Measurements from ENCODE around the gene EYS. TPM values are rescaled to one million over a fixed set of nuclear protein-coding genes. Genes with fewer than 3 reads are reported as not detected.

The EYS gene
- total and polyA plus RNA-seq, 4 donors = 0.08 to 0.63 (median 0.36) TPM

DNA sequence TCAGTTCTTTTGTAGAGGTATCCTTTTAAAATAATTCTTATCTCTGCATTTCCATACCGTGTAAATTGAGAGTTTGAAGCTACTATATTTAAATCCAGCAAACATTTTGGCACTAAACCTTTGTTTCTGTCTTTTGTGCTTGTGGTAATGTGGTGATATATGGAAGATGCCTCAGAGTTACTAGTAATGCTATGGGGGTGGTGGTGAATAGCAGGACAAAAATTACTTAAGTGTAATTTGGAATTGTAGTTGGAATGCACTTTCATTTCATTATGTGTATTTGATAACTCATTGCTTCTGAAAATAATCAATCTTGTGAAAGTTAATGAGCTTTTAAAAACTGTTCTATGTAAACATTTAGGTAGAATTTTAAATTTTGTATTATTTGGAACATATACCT lies 1666.9 kb downstream of the EYS start:
- no peak overlapping the region for H3K27ac ChIP-seq (ENCODE audit: low read depth in 1 of 2, low read length in 2 of 2)
- peaks cover 0 to 3% (median 0%) of the 10 kb centered on the region in 4 donors for H3K27me3 ChIP-seq (ENCODE audit: control insufficient read depth in 4 of 4, insufficient read depth in 4 of 4, low read length in 3 of 4)
- no peaks in the 10 kb centered on the region for H3K4me1 ChIP-seq (ENCODE audit: control insufficient read depth in 4 of 4, insufficient read depth in 4 of 4, low read length in 3 of 4)
- H3K36me3 ChIP-seq (ENCODE audit: control insufficient read depth in 4 of 4, insufficient read depth in 3 of 4, low read depth in 1 of 4, low read length in 3 of 4) = no peaks in the 10 kb centered on the region
- no peak overlapping the region for H3K9ac ChIP-seq (ENCODE audit: low read depth in 1 of 2, low read length in 2 of 2)
- H3K4me3 ChIP-seq (ENCODE audit: low read depth in 1 of 3, low read length in 3 of 3) = no peak overlapping the region
- 84% methylated on average over 1 of the region's 1 CpG for WGBS
- H3K9me3 ChIP-seq (ENCODE audit: control insufficient read depth in 4 of 4, low read length in 3 of 4) = no peaks in the 10 kb centered on the region
- no peak for DNase-seq (ENCODE audit: low spot score)
- TF ChIP-seq HNF4G (IDR thresholded peaks at IDR 0.05) = no peak

DNA sequence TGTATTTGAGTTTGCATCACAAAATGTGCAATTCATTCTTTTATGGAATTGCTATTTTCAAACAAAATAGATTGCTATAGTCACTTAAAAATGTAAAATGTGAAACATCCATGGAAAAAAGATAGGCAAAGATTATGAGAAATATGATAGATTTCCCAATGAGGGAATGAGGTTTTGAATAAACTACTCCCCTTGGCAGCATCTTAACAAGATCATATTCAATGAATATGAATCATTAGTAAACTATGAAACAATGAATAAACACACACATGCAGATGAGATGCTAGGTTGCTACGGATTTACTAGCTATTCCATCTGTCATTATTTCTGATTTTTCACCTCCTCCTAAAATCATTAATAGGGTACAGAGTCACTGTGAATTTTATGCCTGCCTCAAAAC lies 1669.6 kb downstream of the EYS start:
- TF ChIP-seq ZBTB33 (IDR thresholded peaks at IDR 0.05) = no peak
- TF ChIP-seq HNF4G (IDR thresholded peaks at IDR 0.05) = no peak
- no peak for TF ChIP-seq RXRA (IDR thresholded peaks at IDR 0.05)
- no peak for TF ChIP-seq EGR1 (IDR thresholded peaks at IDR 0.05; ENCODE audit: low read depth in 2 of 2)
- TF ChIP-seq TAF1 (conservative IDR thresholded peaks at IDR 0.05) = no peak
- no peaks in the 10 kb centered on the region for H3K36me3 ChIP-seq (ENCODE audit: control insufficient read depth in 4 of 4, insufficient read depth in 3 of 4, low read depth in 1 of 4, low read length in 3 of 4)
- 49% methylated on average over 1 of the region's 1 CpG for WGBS
- no peaks in the 10 kb centered on the region for H3K4me1 ChIP-seq (ENCODE audit: control insufficient read depth in 4 of 4, insufficient read depth in 4 of 4, low read length in 3 of 4)
- no peaks in the 10 kb centered on the region for H3K27me3 ChIP-seq (ENCODE audit: control insufficient read depth in 4 of 4, insufficient read depth in 4 of 4, low read length in 3 of 4)
- H3K4me3 ChIP-seq (ENCODE audit: low read depth in 1 of 3, low read length in 3 of 3) = no peak overlapping the region
- H3K9ac ChIP-seq (ENCODE audit: low read depth in 1 of 2, low read length in 2 of 2) = no peak overlapping the region
- DNase-seq (ENCODE audit: low spot score) = no peak
- H3K27ac ChIP-seq (ENCODE audit: low read depth in 1 of 2, low read length in 2 of 2) = no peak overlapping the region
- H3K9me3 ChIP-seq (ENCODE audit: control insufficient read depth in 4 of 4, low read length in 3 of 4) = no peaks in the 10 kb centered on the region

DNA sequence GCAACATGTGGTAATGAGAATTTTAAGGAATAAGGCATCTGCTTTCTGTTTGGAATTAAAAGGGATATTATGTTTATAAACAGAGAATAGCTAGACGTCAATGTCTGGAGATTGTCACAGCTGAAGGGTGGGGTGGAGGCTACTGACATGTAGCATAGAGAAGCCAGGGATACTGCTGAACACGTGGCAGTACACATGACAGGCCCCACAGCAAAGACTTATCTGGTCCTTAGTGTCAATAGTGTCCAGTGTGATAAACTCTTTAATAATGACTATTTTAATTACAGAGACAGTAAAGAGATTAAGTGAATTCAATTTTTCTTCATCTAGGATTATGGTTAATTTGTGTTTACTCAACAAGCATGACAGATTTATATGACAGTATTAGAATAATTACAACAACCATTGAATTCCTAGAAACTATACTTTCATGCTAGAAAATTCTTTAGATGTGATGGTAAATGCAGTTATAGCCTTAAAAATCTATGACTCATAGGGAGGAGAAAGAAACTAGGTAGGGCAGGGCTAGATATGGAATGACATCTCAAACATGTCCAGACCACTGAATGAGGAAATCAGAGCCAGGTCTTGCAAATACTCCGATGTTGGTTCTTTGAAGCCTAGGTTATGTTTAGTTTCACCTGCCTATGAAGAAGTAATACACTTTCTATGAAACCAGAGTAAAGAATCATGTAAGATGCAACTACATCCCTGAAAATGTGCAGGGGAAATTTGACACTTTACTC lies 1671.9 kb downstream of the EYS start:
- H3K27ac ChIP-seq (ENCODE audit: low read depth in 1 of 2, low read length in 2 of 2) = no peak overlapping the region
- no peaks in the 10 kb centered on the region for H3K4me1 ChIP-seq (ENCODE audit: control insufficient read depth in 4 of 4, insufficient read depth in 4 of 4, low read length in 3 of 4)
- H3K9ac ChIP-seq (ENCODE audit: low read depth in 1 of 2, low read length in 2 of 2) = no peak overlapping the region
- no peaks in the 10 kb centered on the region for H3K36me3 ChIP-seq (ENCODE audit: control insufficient read depth in 4 of 4, insufficient read depth in 3 of 4, low read depth in 1 of 4, low read length in 3 of 4)
- WGBS = 57% methylated on average over 3 of the region's 3 CpGs
- no peaks in the 10 kb centered on the region for H3K27me3 ChIP-seq (ENCODE audit: control insufficient read depth in 4 of 4, insufficient read depth in 4 of 4, low read length in 3 of 4)
- no peak for DNase-seq (ENCODE audit: low spot score)
- H3K9me3 ChIP-seq (ENCODE audit: control insufficient read depth in 4 of 4, low read length in 3 of 4) = no peaks in the 10 kb centered on the region
- H3K4me3 ChIP-seq (ENCODE audit: low read depth in 1 of 3, low read length in 3 of 3) = no peak overlapping the region
- TF ChIP-seq, protein P1, sequence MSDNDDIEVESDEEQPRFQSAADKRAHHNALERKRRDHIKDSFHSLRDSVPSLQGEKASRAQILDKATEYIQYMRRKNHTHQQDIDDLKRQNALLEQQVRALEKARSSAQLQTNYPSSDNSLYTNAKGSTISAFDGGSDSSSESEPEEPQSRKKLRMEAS (IDR thresholded peaks at IDR 0.05) = no peak
- TF ChIP-seq JUND (IDR thresholded peaks at IDR 0.05) = no peak
- no peak for TF ChIP-seq RAD21 (IDR thresholded peaks at IDR 0.05)
- TF ChIP-seq REST (IDR thresholded peaks at IDR 0.05) = no peak
- no peak for TF ChIP-seq GABPA (IDR thresholded peaks at IDR 0.05 in 1 of 2, conservative IDR thresholded peaks at IDR 0.05 in 1 of 2)
- no peak for TF ChIP-seq HNF4A (conservative IDR thresholded peaks at IDR 0.05)
- no peak for TF ChIP-seq YY1 (IDR thresholded peaks at IDR 0.05)
- TF ChIP-seq HNF4G (IDR thresholded peaks at IDR 0.05) = no peak
- TF ChIP-seq EGR1 (IDR thresholded peaks at IDR 0.05; ENCODE audit: low read depth in 2 of 2) = no peak
- no peak for TF ChIP-seq ATF3 (IDR thresholded peaks at IDR 0.05)
- TF ChIP-seq NR2F2 (IDR thresholded peaks at IDR 0.05) = no peak
